ENCODE results near the gene NPTXR.
"Not testable (repeated sequence)": the region's sequence is repeated elsewhere in the genome, so short reads cannot be mapped to it uniquely, and the experiment has no call there.

NPTXR gene

DNA sequence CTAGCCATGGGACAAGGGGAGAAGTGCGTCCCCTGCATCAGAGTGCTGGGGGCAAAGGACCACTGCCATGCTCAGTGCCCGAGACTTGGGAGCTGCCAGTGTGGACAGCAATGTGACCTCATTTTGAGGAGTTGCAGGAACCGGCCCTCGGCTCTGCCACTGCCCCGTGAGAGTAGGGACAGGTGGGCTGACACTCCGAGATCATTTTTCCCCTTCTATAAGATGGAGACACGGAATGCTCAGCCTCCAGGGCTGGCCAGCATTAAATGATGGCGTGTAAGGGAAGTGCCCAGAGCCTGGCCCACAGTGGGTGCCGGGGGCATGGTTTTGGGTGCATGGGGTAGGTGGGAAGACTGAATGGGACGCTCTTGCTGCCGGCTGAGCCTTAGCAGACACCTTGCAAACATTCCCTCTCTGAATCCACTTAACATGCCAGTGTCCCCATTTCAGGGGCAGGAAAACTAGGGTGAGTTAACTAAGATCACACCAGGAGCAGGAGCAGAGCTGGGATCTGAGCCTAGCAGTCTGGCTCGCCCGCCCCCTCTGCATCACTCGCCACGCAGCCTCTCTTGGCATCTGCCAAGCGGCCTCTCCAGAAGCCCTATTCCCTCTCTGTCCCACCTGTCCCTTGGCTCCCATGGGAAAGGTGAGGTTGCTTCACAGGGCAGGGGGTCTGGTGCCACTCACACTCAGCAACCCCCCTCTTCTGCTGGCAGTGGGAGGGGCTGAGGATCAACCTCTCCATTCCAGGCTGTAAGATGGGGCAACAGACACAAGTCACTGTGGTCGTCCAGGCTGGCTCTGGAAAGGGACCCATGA lies 13.6 kb downstream of the NPTXR start:
- no peak for DNase-seq

DNA sequence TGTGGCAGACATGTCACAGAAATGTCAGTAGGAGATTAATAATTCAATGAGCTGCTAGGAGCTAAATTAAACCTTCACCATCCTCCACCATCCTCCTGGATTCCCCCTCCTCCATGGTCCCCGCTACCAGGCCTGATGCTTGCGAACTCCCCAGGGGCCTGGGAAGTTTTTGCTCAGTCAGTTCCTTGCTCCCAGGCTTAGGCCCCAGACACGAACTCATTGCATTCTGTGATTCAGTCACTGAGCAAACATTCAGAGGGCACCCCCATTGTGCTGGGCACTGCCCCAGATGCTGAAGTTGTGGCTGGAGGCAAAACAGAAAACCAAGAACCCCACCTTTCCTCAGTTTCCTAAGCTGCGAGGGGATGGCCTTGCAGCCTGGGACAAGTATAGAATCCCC lies 14.3 kb downstream of the NPTXR start:
- no peak for DNase-seq

DNA sequence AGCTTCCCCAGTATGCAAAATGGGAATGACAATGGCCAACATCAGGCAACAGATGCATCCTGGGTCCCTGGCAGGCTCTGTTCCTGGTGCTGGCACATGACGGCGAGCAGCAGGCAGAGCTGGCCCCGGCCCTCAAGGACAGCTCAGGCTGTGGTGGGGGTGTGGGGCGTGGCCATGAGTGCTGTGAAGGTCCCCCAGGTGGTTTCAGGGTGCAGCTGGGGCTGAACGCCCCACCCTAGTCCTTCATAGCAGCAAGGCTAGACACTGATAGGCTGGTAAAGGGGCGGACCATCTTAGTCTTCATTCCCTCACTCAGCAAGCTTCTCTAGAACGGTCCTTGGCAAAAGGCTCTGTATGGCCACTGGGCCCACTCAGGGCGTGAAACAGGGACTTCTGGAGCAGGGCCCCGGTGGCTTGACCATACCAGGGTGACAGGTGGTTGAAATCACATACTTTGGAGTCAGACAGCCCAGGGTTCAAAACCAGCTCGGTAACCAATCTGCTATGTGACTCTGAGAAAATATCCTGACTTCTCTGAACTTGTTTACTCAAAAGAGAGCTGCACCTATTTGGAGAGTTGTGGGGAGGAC lies 15.1 kb downstream of the NPTXR start:
- DNase-seq: no peak

DNA sequence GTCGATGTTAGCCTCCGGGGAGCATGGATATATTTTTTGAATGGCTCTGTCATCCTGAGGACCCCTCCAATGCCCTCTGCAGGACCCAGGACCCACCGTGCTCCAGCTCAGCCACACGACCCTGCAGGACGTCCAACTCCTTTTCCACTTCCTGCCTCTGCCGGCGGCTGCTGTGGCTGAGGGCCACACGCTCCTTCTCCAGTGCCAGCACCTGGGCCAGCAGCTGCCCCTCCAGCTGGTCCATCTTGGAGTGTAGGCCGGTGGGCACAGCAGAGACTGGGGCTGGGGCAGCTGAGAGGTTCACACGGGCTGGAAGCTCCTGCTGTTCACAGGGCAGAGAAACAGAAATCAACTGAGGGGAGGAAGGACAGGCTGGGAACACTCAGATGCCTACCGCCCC lies 15.6 kb downstream of the NPTXR start:
- DNase-seq: no peak

DNA sequence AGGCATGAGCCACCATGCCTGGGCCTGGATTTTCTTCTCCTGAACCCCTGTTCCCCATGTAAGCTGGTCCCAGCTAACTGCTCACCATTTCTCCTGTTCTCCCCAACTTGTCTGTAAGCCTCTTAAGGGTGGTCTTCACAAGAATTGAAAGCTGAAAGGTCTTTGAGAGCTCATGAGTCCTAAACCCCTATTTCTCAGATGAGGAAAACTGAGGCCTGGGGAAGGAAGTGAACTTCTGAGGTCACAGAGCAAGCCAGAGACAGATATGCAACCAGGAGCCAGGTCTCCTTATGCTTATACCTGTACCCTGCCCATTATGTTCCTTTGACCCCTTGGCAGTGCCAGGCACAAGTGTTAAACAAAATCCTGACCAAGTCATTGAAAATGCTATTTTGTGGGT lies 16.3 kb downstream of the NPTXR start:
- DNase-seq: no peak

DNA sequence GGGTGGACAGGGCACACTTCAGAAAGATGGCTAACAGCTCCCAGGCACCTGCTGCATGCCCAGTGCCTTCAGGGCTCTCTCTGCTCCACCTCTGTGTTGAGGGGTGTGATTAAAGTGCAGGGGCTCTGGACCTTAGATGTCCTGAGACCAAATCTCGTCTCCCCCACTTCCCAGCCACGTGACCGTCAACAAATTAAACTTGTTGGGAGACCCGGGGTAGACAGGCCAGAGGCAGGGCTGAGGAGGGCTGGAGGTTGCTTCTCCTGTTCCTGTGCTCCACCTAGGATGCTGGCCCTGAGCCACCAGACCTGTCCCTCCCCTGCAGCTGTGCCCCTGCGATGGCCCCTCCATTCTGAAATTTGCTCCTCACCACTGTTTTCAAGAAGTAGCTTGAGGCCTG lies 17.0 kb downstream of the NPTXR start:
- no peak for DNase-seq

DNA sequence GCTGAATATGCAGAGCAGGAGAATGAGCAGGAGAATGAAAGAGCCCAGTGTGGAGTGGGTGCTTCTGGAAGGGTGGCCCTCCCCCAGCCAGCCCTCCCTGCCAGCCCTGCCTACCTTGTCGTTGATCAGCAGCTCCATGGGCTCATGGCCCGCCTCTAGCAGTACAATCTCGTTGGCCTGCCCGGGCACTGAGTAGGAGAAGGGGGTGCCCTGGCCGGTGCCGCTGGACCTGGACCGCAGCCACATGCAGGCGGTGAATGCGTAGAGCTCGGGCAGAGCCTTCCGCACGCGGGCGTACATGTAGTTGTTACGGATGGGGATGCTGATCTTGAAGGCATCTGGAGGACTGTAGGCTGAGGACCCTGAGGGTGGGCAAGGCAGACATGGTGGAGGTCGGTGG lies 17.4 kb downstream of the NPTXR start:
- no peak for DNase-seq

DNA sequence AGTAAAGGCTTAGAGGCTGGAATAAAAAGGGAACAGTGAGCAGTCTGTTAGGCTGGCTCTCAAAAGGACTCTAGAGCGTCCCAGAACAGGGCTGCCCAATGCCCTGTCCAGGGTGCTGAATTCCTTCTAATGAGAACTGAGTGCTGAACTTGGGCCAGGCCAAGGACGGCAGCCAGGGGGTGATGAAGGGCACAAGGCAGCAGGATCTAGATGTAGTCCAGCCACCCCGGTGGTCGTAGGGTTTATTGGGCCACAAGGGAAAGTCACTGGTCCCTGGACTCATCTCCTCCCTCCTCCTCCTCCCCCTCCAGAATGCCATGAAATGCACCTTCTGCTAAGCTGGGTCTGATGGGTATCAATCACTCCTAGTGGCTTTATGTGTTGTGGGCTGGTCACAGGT lies 19.2 kb downstream of the NPTXR start:
- peak; percentile 78 for DNase-seq

DNA sequence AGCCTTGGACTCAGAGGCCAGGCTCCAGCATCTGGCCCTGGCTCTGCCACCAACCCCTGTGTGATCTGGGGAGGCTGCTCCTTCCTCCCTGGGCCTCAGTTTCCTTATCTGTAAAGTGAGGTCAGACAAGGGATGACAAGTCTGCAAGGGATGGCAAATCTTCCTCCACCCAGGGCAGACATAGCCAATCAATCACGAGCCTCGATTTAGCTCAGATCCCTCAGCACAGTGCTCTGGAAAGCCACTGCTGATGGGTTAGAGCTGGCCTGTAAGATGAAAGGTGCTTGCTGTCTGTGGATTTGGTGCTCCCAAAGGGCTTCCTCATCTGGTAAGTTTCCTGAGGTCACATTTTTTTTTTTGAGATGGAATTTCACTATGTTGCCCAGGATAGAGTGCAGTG lies 20.2 kb downstream of the NPTXR start:
- no peak for DNase-seq

DNA sequence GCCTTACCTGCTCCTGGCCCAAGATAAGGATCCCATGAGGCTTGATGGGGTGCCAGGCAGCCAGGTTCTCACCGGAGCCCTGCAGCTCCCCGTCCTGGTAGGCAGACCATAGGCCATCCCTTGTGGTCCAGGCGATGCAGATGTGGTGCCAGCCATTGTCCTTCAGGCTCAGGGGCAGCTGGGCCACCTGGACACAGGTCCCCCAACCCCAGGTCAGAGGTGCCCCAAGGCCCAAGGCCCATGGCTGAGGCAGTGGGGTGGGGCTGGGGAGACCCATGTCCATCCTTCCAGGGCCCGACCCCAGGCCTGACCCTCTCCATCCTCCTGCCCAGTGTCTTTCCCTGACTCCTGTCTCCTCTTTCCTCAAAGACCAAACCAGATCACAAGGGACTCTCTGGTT lies 20.8 kb downstream of the NPTXR start:
- no peak for DNase-seq

DNA sequence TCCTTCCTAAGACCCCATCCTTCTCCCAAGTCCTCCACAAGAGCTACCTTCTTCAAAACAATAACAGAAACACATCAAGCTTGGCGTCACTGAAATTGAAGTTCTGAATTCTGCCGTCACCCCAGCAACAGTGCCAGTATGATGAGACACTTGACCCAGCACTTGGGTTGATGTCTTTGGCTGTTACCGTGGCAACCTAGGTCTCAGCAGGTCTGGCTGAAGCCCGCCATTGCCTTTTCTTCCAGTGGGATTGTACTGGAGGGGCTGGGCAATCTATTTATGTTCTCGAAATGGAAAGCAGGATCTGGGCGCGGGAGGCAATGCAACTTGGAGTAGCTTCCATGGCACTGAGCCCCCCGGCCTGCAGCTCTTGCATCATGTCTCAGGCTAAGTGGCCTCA lies 23.8 kb downstream of the NPTXR start:
- DNase-seq: no peak

DNA sequence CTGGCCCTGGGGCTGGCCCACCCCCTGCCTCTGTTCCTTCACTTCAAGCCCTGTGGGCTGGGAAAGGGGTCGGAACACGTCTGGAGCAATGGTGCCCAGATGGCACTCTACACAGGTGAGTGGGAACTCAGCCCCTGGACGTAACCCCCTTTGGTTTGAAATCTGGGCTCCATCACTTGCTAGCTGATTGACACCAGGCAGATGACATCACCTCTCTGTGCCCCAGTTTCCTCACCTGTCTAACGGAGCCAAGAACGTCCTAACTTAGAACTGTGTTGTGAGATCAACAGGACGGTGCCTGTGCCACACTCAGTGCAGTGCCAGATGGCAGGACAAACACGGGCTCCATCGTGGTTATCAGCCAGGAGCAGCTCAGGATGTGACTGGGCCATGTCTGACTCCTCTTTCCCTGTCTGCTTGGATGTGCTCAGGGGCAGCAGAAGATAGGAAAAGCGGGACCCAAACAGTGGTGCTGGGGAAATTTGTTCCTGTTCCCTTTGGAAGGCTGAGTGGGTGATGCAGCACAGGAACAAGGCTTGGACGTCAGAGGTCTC lies 24.4 kb downstream of the NPTXR start:
- no peak for DNase-seq

DNA sequence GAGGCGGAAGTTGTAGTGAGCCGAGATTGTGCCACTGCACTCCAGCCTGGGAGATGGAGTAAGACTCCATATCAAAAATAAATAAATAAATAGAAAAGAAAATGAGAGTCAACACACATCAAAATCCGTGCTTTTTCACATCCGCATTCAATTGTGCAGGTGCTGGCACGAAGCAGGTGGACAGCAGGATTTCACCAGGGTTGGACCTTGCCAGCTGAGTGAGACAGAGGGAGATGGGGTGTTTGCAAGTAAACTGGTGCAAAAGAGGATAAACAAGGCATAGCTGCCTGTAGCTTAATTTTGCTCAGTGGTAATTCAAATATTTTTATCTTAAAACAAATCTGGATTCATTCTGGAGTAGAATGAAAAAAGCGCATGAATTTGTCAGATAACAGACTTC lies 26.6 kb downstream of the NPTXR start:
- no peak for DNase-seq

DNA sequence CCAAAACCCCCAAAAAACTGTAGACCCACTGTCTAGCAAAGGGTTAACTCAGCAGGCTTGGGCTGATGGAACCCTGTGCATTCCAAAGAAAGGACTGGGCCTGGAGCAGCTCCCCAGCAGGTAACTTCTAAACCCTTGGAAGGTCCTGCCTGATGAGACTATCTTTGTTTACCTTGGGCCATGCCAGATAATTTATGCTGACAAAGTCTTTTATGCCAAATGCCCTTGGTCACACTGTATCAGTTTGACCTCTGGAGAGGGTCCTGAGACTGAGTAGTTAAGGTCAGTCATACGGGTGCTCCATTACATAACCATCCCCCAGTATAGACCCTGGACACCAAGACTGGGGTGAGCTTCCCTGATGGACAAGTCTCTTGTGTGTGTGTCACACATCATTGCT lies 28.0 kb downstream of the NPTXR start:
- DNase-seq: no peak

DNA sequence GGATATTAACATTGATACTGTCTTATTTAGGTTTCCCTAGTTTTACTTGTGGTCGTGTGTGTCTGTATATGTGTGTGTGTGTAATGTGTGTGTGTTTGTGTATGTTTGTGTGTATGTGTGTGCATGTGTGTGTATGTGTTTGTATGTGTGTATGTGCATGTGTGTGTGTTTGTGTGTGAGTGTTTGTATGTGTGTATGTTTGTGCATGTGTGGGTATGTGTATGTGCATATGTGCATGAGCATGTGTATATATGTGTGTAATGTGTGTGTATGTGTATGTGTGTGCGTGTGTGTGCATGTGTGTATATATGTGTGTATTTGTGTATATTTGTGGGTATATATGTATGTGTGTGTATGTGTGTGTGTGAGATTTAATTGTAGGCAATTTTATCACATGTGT lies 32.6 kb downstream of the NPTXR start:
- DNase-seq: no peak

DNA sequence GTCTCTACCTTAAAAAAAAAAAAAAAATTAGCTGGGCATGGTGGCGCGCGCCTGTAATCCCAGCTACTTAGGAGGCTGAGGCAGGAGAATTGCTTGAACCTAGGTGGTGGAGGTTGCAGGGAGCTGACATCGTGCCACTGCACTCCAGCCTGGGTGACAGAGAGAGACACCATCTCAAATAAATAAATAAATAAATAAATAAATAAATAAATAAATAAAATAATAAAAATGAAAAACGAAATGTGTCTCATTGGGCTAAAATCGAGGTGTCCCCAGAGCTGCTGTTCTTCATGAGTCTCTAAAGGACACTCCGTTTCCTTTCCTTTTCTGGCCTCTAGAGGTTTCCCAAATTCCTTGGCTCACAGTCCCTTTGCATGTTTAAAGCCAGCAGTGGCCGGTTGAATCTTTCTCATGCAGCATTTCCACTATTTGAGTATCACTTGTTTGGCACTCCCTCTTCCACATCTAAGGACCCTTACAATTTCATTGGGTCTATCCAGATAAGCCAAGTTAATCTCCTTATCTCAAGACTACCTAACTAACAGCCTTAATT lies 38.7 kb downstream of the NPTXR start:
- not testable (repeated sequence) for DNase-seq

DNA sequence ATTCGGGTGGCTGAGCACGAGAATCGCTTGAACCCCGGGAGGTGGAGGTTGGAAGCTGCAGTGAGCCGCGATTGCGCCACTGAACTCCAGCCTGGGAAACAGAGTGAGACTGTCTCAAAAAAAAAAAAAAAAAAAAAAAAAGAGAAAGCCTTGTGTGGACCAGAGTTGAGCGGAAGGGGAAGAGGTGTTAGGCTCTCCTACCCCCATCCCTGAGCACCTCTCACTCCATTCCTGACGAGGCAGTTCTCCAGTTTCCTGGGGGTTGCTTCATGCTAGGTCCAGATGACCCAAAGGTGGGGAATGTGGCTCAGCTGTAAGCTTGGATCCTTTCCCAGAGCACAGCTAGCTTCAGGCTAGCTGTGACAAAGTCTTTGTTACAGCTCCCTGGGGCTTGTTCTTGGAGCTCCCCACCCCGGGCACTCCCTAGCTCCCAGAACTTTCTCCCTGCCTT lies 41.1 kb downstream of the NPTXR start:
- no peak for DNase-seq

DNA sequence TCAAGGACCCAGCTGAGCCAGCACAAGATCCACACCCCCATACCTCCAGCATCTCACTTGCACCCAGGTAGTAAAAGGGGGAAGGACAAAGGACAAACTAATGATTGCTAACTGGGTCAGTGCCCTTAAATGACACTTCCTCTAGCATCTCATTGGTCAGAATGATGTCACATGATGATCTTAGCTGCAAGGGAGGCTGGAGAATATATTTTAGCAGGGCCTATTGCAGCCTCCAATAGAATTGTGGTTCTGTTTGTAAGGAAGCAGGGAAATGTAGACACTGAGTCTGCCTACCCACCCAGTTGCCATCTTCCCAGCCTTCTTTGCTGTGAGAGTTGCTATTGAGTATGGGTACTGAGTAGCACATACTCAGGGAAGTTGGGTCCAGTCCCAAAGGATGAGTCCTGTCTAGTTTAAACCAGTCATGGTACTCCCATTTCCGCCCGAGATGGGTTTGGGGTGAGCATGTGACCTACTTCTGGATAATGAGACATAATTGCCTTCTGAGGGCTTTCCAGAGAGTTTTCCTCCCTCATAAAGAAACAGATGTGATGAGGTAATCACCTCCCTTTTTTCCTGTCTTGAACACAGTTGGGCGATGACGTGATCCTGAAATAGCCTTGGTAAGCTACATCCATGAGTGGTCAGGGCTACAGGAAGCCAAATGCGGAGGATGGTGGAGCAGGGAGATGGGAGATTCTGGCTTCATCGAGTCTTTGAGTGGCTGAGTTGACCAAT lies 44.4 kb downstream of the NPTXR start:
- no peak for DNase-seq

DNA sequence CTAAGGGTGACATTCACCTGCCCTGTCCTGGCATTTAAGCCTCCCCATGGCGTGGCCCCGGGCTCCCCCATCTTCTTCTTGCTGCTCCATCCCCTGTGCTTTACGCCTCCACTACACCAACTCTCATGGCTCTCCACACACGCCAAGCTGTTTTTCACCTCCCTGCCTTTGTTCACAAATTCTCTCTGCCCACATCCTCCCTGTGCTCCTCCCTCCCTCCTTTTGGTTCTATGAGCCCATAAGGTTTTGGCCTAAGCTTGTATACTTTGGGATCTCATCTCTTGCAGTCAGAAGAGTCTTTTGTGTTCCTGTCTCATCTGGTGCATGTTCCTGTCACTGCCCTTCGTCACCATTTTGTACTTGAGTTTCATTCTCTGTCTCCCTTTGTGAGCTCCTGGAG lies 45.3 kb downstream of the NPTXR start:
- DNase-seq: no peak

DNA sequence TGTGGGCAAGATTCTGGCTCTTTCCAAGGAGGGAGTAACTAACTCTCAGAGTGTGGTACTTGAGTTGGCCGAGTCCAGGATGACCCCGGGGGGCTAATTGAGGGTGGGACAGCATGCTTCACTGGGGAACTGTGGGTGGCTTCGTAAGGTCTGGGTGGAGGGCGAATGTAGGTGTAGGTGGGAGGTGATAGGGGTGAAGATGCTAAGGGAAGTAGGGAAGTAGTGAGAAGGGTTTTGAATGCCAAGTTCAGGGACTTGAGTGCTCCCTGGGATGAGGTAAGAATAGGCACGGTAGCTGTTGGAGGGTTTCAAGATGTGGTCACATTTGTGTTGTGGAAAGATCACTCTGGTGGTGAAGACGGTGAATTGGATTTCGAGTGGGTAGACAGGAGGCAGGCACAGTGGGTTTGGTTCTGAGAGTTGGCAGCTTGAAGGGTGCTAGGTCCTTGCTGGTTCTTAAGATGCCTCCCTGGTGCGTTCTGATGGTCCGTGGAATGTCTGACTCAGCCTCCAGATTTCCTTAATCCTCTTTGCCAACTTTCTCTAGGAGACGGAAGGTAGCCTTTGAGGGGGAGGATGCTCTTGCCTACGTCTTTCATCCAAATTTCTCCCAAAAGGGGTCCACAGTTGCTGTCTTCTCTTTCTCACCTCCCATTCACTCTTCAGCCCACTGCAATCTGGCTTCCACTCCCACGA lies 47.4 kb downstream of the NPTXR start:
- DNase-seq: no peak

DNA sequence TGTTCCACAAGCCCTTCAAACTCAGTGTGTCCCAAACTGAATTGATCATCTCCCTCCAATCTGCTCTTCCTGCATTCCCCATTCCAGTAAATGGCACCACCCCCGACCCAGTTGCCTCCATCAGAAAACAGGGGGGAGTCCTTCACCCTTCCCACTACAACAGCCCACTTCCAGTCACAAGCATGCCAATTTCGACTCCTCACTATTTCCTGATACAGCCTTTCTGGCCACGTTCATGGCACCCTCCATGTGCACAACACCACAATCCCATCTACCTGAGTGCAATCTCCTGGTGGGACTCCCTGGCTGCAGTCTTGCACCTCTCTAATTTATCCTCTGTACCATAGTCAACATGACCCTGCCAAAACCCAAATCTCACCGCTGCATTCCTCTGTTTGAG lies 48.3 kb downstream of the NPTXR start:
- no peak for DNase-seq

DNA sequence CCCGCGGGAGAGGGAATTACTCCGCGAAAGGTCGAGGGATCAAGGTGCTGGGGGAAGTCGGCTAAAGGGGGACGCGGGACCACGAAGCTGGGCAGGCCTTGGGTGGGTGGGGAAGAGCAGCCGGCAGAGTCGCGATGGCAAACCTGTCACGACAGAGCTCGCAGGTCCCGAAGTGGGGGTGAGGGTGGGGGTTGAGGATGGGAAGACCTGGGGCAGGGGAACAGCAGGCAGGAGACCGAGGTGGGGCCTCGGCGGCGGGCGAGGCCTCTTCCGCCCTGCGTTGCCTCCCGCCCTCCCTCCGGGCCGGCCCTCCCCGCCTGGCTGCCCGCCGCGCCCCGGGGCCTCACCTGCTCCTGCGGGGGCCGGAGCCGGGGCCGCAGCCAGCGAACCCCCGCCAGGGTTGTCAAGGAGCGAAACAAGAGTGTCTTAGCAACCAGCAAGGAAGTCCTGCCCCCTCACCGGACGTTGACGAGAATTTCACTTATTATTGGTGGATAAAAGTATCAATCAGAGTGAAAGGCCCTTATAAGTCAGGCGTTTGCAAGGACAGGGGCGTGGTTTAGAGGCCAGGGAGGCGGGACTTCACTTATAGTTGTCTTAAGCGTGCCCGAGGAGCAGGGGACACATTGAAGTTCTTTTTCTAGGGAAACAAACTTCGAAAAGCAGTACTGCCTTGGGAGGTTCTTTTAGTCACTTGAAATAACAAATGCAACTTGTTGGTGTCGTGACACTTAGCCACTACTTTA lies 49.9 kb downstream of the NPTXR start, which contains the start of gene DNAL4:
TSS of gene DNAL4 (minus strand) at position 423 of the 746 bp plus-strand sequence. CDS start 11,412 bp downstream, outside the sequence.
- peak; percentile 99 for DNase-seq
